Measurements from ENCODE around the gene HBG2. TPM values are rescaled to one million over a fixed set of nuclear protein-coding genes. Genes with fewer than 3 reads are reported as not detected.
"Not testable (repeated sequence)": the region's sequence is repeated elsewhere in the genome, so short reads cannot be mapped to it uniquely, and the experiment has no call there.

Gene HBG2
- total RNA-seq, 1 donor from 2014 or later = not detected

GRCh38 chr11:5250543-5251204, 3.9 kb downstream of the HBG2 start:
- no peak for DNase-seq (ENCODE audit: low read depth in 2 of 2)

- DNase-seq (ENCODE audit: low read depth in 2 of 2) = not testable (repeated sequence)
Observed at GRCh38 chr11:5249807-5250396, 4.7 kb downstream of the HBG2 start, which contains the start of gene HBG1. Gene HBG1 (minus strand): TSS chr11:5249857. CDS start chr11:5249804, 53 bp downstream.

GRCh38 chr11:5248498-5248897, 6.1 kb downstream of the HBG2 start:
- DNase-seq (ENCODE audit: low read depth in 2 of 2) = not testable (repeated sequence)

GRCh38 chr11:5247472-5248192, 6.9 kb downstream of the HBG2 start:
- DNase-seq (ENCODE audit: low read depth in 2 of 2) = no peak

- DNase-seq (ENCODE audit: low read depth in 2 of 2) = no peak
Observed at GRCh38 chr11:5246772-5247471, 7.7 kb downstream of the HBG2 start.

GRCh38 chr11:5245155-5245554, 9.4 kb downstream of the HBG2 start:
- DNase-seq (ENCODE audit: low read depth in 2 of 2) = no peak

GRCh38 chr11:5243816-5244180, 10.8 kb downstream of the HBG2 start:
- no peak for DNase-seq (ENCODE audit: low read depth in 2 of 2)

GRCh38 chr11:5242933-5243815, 11.4 kb downstream of the HBG2 start:
- peak in 1 of 2 donors; percentile 14 for DNase-seq (ENCODE audit: low read depth in 2 of 2)

- DNase-seq (ENCODE audit: low read depth in 2 of 2) = no peak
Observed at GRCh38 chr11:5242208-5242607, 12.4 kb downstream of the HBG2 start.

GRCh38 chr11:5241458-5241857, 13.1 kb downstream of the HBG2 start:
- no peak for DNase-seq (ENCODE audit: low read depth in 2 of 2)

GRCh38 chr11:5240458-5240857, 14.1 kb downstream of the HBG2 start:
- no peak for DNase-seq (ENCODE audit: low read depth in 2 of 2)

GRCh38 chr11:5240056-5240455, 14.5 kb downstream of the HBG2 start:
- no peak for DNase-seq (ENCODE audit: low read depth in 2 of 2)

GRCh38 chr11:5239046-5239445, 15.5 kb downstream of the HBG2 start:
- DNase-seq (ENCODE audit: low read depth in 2 of 2) = peak in 1 of 2 donors; percentile 3

GRCh38 chr11:5238486-5238885, 16.1 kb downstream of the HBG2 start:
- DNase-seq (ENCODE audit: low read depth in 2 of 2) = no peak

GRCh38 chr11:5237420-5237819, 17.2 kb downstream of the HBG2 start:
- DNase-seq (ENCODE audit: low read depth in 2 of 2) = no peak

- no peak for DNase-seq (ENCODE audit: low read depth in 2 of 2)
Observed at GRCh38 chr11:5235364-5236095, 19.1 kb downstream of the HBG2 start.

GRCh38 chr11:5234381-5234834, 20.2 kb downstream of the HBG2 start, which contains the start of gene HBD:
Gene HBD (minus strand): TSS chr11:5234483. CDS start chr11:5234433, 50 bp downstream.
- DNase-seq (ENCODE audit: low read depth in 2 of 2) = peak in 1 of 2 donors; percentile 4

- no peak for DNase-seq (ENCODE audit: low read depth in 2 of 2)
Observed at GRCh38 chr11:5233307-5233706, 21.3 kb downstream of the HBG2 start.

- DNase-seq (ENCODE audit: low read depth in 2 of 2) = no peak
Observed at GRCh38 chr11:5232821-5233220, 21.8 kb downstream of the HBG2 start.

- no peak for DNase-seq (ENCODE audit: low read depth in 2 of 2)
Observed at GRCh38 chr11:5232176-5232575, 22.4 kb downstream of the HBG2 start.

Data from lung microvascular endothelial cell (primary cell).